C1 segment of cervical spinal cord (tissue), 14 donors: ENCODE results near the gene MAP1LC3A.
A peak's percentile ranks its signal among the peaks of the same experiment; 100 is the strongest.

ENCODE experiments used
- DNase-seq, 14 donors: peaks; one replicate each; lab custom pipeline; 2025; lab: John Stamatoyannopoulos, UW

MAP1LC3A gene

DNA sequence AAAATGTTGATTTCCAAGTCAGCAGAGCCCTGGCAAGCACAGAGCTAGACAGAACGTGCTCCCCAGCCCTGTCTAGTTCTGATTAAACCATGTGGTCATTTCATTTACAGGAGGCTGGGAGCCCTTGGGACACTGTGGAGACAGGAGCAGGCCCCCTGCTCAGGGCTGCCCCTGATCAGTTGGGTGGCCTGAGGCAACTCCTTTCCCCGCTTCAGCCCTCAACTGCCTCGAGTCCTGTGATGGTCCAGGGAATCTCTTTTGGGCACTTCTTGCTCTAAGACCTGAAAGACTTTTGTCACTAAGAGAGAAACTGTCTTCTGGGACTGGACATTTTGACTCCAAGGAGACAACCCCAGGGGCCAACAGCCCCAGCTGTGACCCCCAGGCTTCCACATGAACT, 28.8 kb upstream of the MAP1LC3A start:
- peak in 1 of 14 donors; percentile 12 for DNase-seq

DNA sequence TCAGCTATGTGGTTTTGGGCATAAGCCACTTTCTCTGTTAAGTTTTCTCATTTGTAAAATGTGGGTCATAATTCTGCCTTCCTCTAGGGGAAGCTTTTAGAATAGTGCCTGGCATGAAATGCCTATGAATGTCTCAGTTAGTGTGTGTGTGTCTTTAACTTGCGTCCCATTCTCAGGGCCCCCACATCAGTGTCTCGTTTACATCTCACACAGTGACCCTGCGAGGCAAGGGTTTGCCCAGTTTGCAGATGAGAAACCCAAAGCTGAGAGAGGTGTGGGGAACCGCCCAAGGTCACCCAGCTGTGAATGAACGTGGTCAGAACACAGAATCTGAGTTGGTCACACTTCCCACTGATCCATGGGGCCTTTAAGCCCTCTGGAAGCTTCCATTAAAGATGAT, 28.2 kb upstream of the MAP1LC3A start:
- no peak for DNase-seq

DNA sequence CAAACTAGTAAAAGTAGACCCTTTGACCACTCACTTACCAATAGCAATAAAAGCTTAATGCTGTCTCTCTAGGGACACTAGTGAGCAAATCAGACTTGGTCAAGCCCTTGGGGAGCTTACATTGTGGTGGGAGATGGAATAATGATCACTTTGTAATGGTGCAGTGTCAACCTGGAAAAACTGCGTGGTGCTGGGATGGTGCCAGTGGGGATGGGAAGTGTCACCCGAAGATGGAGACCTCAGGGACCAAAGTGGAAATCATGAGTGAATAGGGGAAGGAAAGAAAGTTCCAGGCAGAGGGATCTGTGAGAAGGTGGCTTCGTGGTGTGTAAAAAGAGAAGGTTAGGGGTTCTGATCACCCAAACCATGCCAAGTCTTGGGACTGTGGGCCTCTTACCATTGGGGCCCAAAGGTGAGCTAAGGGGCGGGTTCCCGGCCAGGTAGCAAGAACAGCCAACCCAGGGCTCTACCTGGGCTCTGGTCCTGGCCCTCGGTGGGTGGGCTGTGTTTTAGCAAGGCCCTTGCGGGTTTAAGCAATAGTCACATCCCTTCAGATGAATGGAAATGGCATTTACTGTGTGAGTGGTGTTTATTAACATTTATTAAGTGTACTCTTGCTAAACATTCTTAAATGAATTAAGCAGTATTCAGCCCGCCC, 26.8 kb upstream of the MAP1LC3A start:
- no peak for DNase-seq

DNA sequence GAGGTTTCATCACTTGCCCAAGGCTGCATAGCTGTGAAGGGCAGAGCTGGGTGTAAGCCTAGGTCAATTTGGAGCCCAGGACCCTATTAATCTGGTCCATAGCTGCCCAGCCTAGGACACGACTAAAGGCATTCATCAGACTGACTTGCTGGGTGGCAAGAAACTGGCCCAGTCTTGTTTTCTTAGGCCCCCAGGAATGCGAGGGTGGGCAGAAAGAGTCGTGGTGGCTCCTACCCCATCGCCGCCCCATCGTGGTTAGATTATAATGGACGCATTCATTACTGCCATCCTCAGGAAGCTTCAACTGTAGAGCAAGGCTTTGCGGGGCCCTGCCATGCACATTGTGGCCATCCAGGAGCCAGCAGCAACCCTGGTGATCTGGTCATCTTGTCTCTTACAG, 26.2 kb upstream of the MAP1LC3A start:
- peak in 1 of 14 donors; percentile 33 for DNase-seq

DNA sequence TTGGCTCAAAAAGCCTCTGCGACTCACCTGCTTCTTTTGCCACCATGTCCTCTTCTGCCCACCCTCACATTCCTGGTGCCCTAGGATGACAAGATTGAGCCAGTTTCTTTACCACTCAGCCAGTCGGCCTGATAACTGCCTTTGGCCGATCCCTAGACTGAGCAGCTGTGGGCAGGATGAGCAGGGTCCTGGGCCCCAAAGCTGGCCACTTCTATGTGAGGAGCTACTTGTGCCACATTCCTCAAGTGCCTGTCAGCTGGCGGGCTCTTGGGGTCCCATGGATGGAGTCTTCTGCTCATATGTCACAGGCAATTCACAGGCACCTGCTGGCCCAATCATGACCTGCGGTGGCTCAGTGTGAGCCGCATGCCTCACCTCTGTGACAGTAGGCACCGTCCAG, 25.8 kb upstream of the MAP1LC3A start:
- DNase-seq = peak in 1 of 14 donors; percentile 33

DNA sequence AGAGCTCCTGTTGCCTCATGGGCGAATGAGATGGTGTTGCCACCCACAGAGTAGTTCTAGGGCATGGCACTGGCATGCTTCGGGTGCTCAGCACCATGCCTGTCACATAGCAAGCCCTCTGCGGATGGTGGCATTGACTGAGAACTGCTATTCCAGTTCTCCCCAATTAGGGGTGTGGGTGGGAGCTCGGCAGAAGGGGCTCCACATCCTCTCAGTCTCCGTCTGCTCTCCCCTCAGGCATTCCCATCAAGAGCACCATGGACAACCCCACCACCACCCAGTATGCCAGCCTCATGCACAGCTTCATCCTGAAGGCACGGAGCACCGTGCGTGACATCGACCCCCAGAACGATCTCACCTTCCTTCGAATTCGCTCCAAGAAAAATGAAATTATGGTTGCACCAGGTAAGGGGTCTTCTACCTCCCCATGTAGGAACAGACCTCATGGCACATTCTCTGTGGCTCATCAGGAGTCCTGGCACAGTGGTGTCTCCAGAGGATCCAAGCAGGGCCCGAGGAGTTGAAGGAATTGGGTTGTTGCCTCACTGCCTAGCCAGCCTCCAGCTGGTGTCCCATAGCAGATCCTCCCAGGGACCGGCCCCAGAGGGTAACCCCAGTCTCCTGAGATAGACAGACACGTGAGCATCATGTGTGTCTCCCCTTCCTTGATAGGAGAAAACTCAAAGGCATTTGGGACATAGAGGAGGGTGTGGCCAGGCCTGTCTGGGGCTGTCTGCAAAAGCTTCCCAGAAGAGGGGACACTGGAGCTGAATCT, 23.9 kb upstream of the MAP1LC3A start:
- no peak for DNase-seq

DNA sequence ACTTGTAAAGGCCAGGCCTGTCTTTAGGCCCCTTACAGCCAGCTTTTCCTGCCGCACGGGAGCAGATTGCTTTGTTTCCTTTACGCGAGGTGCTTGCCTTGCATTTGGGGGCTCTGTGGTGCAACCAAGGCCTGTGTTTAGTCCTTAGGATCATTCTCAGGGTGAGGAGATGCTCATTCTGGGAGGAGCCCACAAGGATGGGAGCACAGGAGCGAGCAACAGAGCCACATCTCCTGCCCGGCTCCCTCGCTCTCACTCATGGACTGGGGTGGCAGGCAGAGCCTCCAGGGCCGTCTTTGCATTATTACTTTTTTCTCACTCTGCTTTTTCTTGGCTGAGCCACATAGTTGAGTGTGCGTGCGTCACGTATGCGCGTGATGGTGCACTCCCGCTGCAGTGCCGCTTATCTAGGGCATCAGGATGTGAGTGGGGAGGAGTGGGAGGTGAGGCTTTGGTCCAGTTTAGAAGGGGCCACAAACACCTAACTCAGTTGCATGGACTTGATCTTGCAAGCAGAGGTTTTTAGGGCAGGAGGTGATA, 23.1 kb upstream of the MAP1LC3A start:
- DNase-seq = no peak

DNA sequence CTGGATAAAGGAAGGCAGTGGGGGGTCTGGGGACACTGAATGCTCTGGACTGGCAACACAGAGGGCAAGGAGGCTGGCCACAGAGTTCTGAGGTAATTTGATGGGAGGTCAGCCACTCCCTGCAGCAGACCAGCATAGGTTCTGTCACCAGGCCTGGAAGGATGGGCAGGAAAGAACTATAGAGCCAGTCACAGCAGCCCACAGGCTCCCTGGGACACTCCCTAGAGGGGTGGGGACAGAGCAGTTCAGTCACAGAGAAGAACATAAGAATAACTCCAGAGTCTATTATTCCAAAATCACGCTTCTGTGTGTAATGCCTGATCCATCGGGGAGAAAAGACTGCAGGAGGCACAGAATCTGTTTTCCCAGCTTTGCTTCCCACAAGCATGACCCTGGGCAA, 22.7 kb upstream of the MAP1LC3A start:
- no peak for DNase-seq

DNA sequence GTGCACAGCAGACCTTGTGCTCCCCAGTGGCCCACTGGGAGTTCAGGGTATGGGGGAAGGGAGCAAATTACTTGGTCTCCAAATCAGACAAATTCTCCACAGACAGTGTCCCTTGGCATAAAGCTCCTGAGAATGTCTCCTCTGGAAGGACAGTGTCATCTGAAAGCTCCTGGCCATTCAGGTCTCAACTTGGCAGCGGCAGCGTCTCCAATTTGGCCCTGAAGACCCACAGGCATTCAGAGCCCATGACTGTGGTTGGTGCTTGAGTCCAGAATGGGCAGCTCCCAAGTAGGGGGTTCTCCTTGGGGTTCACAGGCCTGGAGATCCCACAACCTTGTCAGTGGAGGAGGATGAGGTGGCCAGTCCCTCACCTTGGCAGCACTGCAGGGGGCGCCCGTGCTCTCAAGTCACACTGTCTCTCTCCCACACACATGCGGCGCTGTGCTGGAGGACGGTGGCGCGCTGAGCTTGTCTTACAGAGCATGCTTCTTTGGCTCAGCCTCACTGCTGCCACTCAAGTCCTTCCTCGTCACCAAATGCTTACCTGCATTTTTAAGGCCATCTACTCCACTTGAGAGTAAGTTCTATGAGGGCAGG, 21.6 kb upstream of the MAP1LC3A start:
- peak in 1 of 14 donors; percentile 33 for DNase-seq

DNA sequence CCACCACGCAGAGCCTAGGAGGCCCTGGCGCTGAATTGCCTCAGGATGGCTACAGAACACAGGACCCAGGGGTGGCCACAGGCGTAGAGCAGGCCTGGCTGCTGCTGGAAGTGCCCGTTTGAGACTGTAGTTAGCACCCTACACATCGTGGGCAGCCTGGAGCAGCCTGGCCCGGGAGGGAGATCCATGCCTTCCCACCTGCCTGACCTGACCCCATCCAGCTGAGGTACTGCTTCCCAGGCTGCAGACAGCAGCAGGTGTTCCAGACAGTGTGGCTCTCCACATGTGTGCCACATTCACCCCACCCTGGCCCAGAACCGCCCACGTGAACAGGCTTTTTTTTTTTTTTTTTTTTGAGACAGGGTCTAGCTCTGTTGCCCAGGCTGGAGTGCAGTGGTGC, 20.9 kb upstream of the MAP1LC3A start:
- no peak for DNase-seq

DNA sequence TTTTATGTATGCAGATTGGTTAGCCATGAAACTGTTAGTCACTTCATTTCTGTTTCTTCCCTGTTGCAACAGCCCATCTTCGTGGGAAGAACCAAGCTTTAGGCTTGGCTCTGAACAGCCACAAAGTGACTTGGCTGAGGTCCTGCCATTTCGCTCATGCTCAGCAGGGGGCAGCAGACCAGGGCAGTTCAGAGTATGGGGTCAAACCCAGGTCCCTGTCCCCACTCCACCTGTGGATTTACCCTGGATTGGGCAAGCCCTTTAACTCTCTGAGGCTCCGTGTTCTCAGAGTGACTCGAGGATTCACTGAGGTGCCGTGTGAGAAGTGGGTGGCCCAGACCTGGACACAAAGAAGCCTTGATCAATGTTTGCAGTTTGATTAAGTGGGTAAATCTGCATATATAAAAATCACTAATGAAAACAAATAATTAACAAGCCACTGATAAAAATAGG, 19.8 kb upstream of the MAP1LC3A start:
- peak in 5 of 14 donors; percentile 12 to 42 (median 29) for DNase-seq

DNA sequence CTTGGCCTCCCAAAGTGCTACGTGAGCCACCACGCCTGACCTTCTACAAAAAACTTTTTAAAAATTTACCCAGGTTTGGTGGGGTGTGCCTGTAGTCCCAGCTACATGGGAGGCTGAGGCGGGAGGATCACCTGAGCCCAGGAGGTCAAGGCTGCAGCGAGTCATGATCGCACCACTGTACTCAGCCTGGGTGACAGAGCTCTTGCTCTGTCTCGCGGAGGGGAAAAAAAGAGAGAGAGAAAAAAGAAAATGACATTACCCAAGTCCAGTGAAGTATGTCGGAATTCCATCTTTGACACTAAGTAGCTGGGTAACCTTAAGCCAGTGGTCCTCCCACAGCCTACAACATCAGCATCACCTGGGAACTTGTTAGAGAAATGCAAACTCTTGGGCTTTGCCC, 18.8 kb upstream of the MAP1LC3A start:
- DNase-seq = no peak

DNA sequence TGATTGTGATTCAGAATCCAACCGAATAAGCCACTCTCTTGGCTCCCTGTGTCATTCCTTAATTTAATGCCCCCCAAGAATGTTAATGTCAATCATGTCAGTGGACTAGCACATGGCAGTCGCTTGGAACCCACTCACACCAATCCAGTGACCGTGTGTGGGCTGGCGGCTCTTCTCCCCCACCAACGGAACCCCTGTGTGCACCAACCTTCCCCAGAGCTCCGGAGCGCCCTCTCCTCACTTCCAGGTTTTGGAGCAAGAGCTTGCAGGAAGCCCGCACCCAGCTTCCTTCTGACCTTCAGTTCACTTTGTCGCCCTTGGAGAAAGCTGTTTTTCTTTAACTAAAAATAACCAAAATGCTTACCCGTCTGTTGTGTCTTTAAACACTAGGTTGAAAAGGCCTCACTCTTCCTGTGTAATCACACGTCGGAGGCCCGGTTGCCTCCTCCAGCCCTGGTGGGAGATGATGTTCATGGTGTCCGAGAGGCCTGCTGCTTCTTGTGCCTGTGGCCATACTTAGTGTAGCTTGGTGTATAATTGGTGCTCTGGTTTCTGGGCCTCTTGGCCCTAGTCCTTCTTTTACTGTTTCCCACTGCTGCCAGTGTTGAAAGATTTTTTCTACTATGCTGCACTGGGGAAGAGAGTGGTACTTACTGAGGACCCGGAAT, 17.8 kb upstream of the MAP1LC3A start:
- DNase-seq = no peak

DNA sequence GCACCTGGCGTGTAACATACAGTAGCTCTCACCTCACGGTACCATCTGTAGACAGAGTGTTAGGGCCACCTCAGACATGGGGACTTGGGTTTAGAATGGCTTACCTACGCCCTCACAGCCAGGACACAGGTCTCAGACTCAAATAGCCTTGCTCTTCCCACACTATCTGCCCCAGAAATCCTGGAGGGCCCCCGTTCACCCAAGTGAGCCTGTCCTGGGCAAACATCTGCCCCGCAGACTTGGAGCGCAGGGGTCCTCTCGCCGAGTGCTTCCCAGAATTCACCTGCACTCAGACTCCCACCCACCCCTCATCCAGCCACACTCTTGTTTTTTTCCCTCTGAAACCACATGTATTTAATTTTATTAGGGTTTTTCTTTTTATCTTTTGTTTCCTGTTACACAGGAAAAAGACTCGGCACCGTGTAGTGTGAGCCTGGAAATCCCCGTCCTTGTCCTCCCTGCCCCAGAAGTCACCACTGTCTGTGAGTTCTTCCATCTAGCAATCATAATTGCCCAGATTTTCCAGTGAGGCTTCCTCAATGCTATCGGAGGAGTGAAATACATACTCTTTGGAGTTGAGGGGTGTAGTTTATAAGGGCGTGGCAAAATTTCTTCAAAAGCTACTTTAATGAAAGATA, 17.1 kb upstream of the MAP1LC3A start:
- no peak for DNase-seq

DNA sequence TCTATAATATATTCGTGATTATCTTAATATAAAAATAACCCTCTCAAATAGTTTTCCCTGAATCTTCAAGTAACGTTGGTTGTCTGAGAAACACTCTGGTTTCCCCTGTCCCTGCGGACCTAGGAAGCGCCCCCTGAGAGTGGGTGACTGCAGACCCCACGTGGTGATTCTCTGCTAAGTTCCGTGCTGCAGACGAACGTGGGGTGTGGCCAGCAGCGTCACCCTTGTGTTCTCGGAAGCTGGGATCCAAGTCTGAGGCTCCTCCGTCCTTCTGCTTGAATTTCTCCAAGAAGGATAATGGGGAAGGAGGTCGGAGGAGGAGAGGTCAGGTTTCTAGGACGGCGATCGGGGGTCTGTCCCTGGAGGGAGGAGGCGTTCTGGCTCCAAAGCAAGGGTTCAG, 16.6 kb upstream of the MAP1LC3A start:
- DNase-seq = no peak

DNA sequence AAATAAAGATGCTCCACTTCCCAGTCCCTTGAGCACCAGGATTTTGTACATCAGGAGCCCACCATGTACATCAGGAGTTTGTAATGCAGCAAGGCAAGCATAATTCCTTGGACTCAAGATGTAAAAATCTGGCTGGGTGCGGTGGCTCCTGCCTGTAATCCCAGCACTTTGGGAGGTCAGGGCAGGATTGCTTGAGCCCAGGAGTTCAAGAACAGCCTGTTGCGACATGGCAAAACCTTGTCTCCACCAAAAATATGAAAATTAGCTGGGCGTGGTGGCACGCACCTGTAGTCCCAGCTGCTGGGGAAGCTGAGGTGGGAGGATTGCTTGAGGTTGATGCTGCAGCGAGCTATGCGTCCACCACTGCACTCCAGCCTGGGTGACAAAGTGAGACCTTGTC, 16.1 kb upstream of the MAP1LC3A start:
- DNase-seq = no peak

DNA sequence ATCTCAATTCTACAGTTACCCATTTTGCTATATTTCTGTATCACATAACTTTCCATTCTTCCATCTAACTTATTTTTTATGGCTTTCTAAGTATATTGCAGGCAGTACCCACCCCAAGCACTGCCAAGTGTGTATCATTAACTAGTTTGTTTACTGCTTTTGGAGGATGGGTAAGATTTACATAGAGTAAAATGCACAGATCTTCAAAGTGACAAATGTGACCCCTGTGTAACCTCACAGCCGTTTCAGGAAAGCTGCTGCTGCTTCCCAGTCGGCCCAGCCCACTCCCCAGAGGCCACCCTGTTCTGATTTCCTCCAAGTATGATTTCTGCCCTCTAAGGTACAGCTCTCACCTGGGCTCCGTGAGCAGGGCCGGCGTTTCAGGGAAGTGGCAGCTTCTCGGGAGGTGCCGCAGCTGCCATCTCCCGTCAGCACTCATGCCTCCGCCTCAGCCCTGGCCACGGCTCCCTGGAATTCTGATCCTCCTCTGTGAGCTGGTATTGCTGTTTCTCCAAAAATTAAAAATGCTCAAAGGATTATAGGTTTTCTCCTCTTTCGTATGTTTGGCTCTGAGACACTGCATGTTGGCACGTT, 15.0 kb upstream of the MAP1LC3A start:
- peak in 1 of 14 donors; percentile 36 for DNase-seq

DNA sequence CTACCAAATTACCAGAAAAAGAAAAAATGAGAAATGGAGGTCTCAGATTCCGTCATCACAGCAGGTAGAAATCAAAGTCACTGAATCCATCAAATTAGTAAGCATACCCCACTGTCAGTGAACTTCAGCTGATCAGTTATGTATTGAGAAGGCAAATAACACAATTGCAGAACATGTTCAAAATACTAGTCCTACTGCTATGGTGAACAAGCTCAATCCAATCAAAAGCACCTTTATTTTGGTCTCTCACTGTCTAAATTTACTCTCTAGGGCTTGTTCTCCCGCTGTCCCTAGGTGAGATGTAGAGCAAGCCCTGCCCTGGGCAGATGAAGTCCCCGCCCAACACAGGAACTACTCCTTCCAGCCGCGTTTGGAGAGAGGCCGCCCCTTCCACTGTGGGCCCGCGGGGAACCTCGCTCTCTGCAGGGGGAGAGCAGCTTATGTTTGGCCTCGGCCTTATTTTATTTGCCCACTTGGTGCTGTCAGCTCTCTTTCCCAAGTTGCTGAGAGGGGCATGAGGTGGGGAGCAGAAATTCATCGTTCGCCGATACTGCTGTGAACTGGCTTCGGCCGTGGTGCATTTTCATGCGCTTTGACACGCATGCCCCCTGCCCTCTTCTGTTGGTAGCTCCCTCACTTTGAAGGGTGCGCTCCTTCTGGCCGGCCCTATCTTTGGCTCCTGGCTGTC, 14.3 kb upstream of the MAP1LC3A start:
- DNase-seq = peak in 1 of 14 donors; percentile 43

DNA sequence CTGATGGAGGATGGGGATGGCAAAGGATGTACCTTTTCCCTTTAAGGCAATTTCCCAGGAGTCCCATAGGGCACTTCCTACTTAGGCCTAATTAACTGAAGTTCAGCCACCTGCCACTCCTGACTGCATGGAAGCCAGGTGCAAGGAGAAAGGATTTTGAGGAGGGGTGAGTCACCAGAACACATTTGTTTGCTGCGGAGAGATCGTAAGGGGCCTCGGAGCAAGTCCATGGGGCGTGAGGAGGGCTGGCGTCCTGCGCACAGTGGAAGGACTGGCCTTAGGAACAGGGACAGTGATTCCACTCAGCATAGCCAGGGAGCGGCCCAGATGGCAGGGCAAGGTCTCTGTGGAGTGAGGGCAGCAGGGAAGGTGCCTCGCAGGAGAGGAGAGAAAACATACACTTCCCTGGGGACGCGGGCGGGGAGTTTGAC, 11.8 kb upstream of the MAP1LC3A start:
- DNase-seq = peak in 1 of 14 donors; percentile 79

DNA sequence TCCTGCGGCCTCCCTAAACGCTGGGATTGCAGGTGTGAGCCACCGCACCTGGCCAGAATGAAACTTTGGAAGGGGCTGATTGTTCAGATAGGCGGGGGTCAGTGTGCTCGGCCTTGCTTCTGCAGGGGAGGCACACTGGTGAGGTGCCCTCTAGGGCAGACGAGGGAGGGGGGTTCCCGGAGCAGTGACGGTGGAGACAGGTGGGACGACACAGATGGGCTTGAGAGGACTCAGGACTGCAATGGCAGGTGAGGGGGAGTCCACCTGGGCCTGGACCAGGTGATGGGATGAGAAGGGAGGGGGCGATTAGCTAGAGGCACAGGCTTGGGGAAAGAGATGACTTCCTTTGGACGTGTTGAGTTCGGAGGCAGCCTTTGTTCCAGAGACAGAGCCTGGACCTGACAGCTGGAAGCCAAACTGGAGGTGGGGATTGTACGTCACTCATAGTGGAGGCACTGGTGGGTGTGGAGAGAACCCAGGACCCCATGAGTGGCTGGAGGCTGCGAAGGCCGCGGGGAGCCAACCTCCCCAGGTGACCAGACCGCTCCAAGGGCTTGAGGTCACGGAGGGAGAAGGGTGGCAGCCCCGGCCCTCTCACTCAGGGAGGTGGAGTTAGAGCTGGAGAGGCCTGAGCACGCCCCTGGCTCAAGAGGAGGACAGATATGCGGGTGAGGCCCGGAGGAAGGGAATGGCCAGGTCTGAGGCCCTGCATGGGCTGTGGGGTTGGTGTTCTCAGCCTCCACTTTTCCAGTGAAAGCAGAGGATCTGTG, 10.5 kb upstream of the MAP1LC3A start:
- no peak for DNase-seq
